ENCODE data around the gene ZNF426. TPM values are rescaled to one million over a fixed set of nuclear protein-coding genes. Genes with fewer than 3 reads are reported as not detected.
"Not testable (repeated sequence)": the region's sequence is repeated elsewhere in the genome, so short reads cannot be mapped to it uniquely, and the experiment has no call there.

The ZNF426 gene
- total RNA-seq, 1 donor from 2014 or later = 17.6 TPM

GRCh38 chr19:9566729-9567128, 28.3 kb upstream of the ZNF426 start:
- H3K36me3 ChIP-seq (ENCODE audit: control insufficient read depth, insufficient read depth, low read length) = peaks cover 26% of the 10 kb centered on the region
- no peaks in the 10 kb centered on the region for H3K27me3 ChIP-seq (ENCODE audit: control insufficient read depth, insufficient read depth, low read length)
- FAIRE-seq (no peak), DNase-seq (ENCODE audit: low read depth) (no peak)
- TF ChIP-seq, protein P1, sequence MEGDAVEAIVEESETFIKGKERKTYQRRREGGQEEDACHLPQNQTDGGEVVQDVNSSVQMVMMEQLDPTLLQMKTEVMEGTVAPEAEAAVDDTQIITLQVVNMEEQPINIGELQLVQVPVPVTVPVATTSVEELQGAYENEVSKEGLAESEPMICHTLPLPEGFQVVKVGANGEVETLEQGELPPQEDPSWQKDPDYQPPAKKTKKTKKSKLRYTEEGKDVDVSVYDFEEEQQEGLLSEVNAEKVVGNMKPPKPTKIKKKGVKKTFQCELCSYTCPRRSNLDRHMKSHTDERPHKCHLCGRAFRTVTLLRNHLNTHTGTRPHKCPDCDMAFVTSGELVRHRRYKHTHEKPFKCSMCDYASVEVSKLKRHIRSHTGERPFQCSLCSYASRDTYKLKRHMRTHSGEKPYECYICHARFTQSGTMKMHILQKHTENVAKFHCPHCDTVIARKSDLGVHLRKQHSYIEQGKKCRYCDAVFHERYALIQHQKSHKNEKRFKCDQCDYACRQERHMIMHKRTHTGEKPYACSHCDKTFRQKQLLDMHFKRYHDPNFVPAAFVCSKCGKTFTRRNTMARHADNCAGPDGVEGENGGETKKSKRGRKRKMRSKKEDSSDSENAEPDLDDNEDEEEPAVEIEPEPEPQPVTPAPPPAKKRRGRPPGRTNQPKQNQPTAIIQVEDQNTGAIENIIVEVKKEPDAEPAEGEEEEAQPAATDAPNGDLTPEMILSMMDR (IDR thresholded peaks at IDR 0.05; ENCODE audit: insufficient read depth, low read length, severe bottlenecking) = peak; percentile 6
- no peak overlapping the region for H3K4me3 ChIP-seq (ENCODE audit: low read depth, low read length)

GRCh38 chr19:9565900-9566705, 27.7 kb upstream of the ZNF426 start:
- DNase-seq (ENCODE audit: low read depth) (no peak), FAIRE-seq (no peak)
- Histone ChIP-seq H3K4me3 (ENCODE audit: low read depth, low read length) (no peak overlapping the region), H3K36me3 (ENCODE audit: control insufficient read depth, insufficient read depth, low read length) (peaks cover 27% of the 10 kb centered on the region), H3K27me3 (ENCODE audit: control insufficient read depth, insufficient read depth, low read length) (no peaks in the 10 kb centered on the region)
- TF ChIP-seq, protein P1 (IDR thresholded peaks at IDR 0.05; ENCODE audit: insufficient read depth, low read length, severe bottlenecking) = no peak

DNA sequence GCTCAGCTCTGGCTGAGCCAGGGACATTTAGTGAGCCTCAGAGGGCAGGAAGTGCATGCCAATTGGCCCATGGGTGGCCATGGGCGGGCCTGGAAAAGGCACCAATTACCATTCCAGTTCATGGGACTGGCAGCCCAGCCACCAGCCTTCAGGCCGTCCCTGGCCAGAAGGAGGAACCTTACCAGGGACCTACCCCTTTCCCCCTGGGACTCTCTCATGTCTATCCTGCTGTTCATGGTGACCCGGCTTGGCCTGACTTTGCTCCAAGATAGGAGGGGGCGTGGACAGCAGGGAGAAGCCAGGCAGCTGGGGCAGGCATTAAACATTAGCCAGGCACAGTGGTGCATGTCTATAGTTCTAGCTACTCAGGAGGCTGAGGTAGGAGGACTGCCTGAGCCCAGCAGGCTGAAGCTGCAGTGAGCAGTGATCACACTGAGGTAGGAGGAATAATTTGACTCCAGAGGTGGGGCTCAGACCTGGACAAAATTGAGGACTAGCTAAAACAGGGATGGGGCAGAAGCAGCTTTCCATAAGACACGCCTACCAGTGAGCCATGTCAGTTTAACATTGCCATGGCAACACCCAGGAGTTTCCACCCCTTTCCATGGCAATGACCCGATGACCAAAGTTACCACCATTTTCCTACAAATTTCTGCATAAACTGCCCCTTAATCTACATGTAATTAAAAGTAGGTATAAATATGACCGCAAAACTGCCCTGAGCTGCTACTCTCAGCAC, 14.3 kb upstream of the ZNF426 start:
- FAIRE-seq = no peak
- H3K36me3 ChIP-seq (ENCODE audit: control insufficient read depth, insufficient read depth, low read length) = no peaks in the 10 kb centered on the region
- TF ChIP-seq, protein P1 (IDR thresholded peaks at IDR 0.05; ENCODE audit: insufficient read depth, low read length, severe bottlenecking) = no peak
- no peak overlapping the region for H3K4me3 ChIP-seq (ENCODE audit: low read depth, low read length)
- DNase-seq (ENCODE audit: low read depth) = no peak
- H3K27me3 ChIP-seq (ENCODE audit: control insufficient read depth, insufficient read depth, low read length) = no peaks in the 10 kb centered on the region

GRCh38 chr19:9547870-9548269, 9.4 kb upstream of the ZNF426 start:
- TF ChIP-seq, protein P1 (IDR thresholded peaks at IDR 0.05; ENCODE audit: insufficient read depth, low read length, severe bottlenecking) = no peak
- no peaks in the 10 kb centered on the region for H3K36me3 ChIP-seq (ENCODE audit: control insufficient read depth, insufficient read depth, low read length)
- DNase-seq (ENCODE audit: low read depth) (no peak), FAIRE-seq (no peak)
- no peaks in the 10 kb centered on the region for H3K27me3 ChIP-seq (ENCODE audit: control insufficient read depth, insufficient read depth, low read length)
- no peak overlapping the region for H3K4me3 ChIP-seq (ENCODE audit: low read depth, low read length)

DNA sequence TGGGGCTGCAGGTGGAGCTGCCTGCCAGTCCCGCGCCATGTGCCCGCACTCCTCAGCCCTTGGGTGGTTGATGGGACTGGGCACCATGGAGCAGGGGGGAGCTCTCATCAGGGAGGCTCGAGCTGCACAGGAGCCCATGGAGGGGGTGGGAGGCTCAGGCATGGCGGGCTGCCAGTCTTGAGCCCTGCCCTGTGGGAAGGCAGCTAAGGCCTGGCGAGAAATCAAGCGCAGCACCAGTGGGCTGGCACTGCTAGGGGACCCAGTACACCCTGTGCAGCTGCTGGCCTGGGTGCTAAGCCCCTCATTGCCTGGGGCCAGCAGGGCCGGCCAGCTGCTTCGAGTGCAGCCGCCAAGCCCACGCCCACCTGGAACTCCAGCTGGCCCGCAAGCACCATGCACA, 2.8 kb upstream of the ZNF426 start:
- H3K36me3 ChIP-seq (ENCODE audit: control insufficient read depth, insufficient read depth, low read length); H3K4me3 ChIP-seq (ENCODE audit: low read depth, low read length); H3K27me3 ChIP-seq (ENCODE audit: control insufficient read depth, insufficient read depth, low read length); FAIRE-seq; DNase-seq (ENCODE audit: low read depth): not testable (repeated sequence)

DNA sequence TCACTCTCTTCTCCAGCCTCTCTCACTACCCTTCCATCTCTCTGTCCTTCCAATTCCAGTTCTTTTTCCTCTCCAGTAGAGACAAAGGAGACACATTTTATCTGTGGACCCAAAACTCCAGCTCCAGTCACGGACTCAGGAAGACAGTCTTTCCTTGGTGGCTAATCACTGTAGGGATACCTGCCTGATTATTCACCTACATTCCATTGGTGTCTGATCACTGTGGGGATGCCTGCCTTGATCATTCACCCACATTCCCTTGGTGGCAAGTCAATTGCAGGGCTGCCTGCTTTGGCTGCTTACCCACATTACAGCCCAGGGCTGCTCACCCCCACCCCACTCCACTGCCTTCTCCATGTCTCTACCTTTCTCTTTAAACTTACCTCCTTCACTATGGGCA, 1.5 kb upstream of the ZNF426 start:
- DNase-seq (ENCODE audit: low read depth) = peak; percentile 69
- not testable (repeated sequence) for H3K27me3 ChIP-seq (ENCODE audit: control insufficient read depth, insufficient read depth, low read length); H3K4me3 ChIP-seq (ENCODE audit: low read depth, low read length); H3K36me3 ChIP-seq (ENCODE audit: control insufficient read depth, insufficient read depth, low read length); FAIRE-seq

- not testable (repeated sequence) for FAIRE-seq; DNase-seq (ENCODE audit: low read depth); H3K36me3 ChIP-seq (ENCODE audit: control insufficient read depth, insufficient read depth, low read length); H3K27me3 ChIP-seq (ENCODE audit: control insufficient read depth, insufficient read depth, low read length); H3K4me3 ChIP-seq (ENCODE audit: low read depth, low read length)
Measured at GRCh38 chr19:9539201-9539600, 756 bp upstream of the ZNF426 start.
